Kidney tubule cell (primary cell): ENCODE data around the gene WWP2.

Experiments
- DNase-seq: peaks from one replicate; pipeline ENCODE4 v3.0.0-alpha.2; 2018; ENCODE audit warnings: low spot score

WWP2 gene

DNA sequence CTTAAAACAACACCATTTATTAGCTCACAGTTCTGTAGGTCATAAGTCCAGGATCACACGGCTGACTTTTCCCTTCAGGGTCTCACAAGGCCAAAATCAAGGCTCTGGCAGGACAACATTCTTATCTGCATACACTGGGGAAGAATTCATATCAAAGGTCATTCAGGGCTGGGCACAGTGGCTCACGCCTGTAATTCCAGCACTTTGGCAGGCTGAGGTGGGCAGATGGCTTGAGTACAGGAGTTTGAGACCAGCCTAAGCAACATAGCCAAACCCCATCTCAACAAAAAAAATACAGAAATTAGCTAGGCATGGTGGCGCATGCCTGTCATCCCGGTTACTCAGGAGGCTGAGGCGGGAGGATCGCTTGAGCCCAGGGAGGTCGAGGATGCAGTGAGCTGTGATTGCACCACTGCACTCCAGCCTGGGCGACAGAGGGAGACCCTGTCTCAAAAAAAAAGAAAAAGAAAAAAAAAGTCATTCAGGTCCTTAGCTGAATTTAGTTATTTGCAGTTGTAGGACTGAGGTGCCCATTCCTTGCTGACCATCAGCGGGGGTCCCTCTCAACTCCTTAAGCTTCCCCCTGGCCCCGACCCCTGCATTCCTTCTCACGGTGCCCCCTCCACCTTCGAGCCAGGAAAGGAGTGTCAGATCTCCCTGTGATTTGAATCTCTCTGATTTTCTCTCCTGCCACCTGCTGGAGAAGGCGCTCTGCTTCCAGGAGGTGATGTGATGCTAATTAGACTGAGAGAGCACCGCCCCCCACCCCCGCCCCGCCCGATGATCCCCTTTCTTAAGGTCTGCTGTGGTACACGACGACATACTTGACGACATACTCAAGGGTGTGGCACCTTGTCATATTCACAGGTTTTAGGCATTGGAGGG lies 97.2 kb downstream of the WWP2 start:
- DNase-seq = peak; percentile 40

DNA sequence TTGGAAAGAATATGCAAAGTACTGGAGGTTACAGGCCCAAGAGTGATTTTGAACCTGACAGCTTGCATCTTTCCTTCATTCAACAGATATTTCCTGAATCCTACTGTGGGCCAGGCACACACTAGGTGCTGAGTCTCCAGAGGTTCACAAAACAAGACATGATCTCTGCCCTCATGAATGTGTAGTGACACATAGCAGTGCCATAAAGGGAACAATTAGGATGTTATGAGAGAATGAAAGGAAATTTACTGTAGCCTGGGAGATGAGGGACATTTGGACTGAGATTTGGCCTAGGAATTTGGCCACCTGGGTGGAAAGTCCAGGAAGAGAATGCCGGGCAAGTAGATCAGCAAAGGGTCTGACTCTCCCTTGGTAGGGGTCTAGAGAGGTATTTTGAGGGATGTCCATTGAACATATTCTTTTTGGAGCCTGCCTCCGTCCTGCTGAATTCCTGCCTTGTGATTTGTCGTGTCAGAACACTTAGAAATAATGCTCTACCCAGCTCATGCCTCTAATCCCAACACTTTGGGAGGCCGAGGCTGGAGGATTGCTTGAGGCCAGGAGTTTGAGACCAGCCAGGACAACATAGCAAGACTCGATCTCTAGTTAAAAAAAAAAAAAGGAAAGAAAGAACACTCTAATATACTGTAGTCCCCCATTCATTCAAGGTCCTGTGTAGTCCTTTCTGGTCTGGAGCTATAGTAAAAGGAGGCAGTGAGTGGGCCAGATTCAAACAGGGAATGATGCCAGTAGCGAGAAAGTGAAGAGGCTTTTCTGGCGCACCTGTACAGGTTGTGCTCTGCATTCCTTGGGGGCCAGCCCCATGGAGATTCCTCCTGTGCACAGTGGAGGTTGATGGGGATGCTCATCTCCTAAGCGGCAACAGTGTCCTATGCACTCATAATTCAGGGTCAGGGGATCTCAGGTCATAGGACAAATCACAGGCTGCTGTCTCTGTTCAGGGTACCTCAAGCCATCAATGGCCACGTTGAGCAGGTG lies 98.4 kb downstream of the WWP2 start:
- no peak for DNase-seq

DNA sequence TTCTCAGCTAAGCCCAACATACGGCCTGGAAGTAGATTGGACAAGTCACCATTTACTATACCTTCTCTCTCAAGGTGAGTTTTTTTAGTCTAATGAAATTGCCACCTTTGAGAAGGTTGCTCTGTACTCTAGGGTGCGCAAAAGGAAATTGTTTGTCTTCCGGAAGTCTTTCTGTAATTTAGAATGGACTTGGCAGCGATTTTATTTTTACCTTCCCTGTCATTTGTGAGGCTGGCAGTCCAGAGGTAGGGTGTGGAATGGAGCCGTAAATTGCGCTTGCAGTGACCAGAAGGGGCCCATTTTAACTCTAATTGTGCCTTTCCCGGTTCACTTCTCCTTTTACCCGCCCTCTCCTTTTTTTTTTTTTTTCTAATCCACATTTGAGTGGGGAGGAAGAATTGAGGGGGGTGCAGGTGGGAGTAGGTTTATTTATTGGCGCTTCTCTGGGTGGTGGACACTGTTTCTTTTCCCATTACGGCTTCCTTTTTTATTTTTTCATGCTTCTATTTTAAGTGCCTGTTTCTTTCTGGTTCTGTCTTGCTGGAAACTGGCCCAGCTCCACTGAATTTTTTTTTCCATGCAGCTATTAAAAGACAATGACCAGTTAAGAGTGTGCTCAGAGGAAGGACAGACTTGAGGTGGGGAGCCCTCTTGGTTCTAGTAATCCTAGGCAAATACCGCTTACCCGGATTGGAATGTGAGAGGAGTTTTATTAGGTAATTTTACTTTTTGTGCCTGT lies 99.3 kb downstream of the WWP2 start:
- DNase-seq = no peak

DNA sequence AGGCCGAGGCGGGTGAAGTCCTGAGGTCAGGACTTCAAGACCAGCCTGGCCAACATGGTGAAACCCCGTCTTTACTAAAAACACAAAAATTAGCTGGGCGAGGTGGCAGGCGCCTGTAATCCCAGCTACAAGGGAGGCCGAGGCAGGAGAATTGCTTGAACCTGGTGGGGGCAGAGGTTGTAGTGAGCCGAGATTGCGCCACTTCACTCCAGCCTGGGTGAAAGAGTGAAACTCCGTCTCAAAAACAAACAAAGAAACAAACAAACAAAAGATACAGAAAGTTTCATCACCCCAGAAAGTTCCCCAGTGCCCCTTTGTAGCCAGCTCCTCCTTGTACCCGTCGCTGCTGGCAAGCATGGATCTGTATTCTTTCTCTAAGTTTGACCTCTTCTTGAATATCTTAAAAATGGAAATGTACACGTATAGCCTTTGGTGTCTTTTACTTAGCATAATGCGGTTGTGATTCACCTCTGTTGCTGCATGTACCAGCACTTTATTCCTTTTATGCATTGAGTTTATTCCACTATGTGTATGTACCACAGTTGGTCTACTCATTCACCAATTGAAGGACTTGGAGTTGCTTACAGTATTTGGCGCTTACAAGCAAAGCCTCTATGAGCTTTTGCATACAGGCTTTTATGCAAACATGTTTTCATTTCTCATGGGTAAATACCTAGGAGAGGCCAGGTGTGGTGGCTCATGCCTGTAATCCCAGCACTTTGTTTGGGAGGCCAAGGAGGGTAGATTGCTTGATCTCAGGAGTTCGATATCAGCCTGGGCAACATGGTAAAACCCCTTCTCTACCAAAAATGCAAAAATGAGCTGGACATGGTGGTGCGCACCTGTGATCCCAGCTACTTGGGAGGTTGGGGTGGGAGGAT lies 101.5 kb downstream of the WWP2 start:
- DNase-seq = no peak

DNA sequence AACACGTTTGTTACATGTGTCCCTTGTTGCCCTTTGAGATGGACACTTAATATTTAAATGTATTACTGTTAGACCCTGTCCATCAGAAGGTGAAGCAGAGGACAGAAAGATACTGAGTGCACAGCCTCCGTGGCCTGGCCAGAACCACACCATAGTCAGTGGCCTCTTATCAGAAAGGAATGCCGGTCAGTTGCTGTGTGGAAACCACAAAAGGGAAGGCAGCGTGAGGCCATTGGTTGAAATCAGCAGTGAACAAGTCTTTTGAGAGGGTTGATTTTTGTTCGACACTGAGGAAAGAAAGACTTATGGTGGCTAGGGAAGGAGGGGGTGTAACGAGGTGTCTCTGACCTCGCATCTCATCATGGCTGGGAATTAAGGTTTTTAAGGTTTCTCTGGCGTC lies 103.6 kb downstream of the WWP2 start:
- peak; percentile 46 for DNase-seq

DNA sequence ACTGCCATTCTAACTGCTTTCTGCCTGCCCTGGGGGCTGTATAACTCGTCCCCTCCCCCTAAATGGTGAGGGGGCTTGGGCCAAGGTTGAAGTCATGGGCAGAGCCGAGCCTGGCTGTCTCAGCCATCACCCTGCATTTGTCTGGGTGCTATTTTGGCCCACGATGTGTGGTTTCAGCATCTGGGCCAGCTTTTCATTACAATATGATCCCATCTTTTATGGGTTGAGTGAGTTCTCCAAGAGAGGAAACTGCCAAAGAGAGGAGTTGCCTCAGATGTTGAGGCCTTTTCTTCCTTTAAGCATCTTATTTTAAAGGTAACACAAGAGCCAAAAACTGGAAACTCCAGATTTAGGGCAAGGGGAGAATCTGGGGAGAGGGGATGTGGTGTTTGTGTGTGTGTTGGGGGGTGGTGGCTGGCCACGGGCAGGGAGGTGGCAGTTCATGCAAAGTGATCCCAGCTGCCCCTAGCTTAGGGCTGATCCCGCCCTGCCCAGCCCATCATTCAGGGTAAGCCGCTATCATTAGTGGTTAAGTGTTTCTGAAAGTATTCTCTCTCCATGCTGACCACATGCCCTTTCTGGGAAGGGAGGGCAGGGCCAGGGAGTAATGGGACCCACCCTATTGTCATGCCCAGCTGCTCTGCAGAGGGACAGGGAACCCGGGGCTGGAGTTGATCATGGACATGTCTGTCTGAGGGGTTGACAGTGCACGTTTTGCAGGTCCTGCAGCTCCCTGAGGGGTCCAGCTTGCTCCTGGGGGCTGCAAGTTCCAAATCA lies 105.8 kb downstream of the WWP2 start:
- DNase-seq = no peak

DNA sequence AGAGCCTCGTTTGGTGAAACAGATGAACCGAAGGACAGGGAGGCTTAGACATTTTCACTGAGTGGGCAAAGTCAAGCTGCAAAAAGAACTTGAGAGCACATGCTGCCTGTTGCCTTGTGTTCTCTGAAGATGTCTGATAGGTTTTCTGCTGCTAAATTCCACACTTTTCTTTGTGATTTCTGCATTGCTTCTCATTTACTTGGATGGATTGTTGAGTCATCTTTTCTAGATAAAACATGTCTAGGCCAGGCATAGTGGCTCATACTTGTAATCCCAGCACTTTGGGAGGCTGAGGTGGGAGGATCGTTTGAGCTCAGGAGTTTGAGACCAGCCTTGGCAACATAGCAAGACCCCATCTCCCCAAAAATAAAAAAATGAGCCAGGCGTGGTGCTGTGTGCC lies 108.6 kb downstream of the WWP2 start:
- DNase-seq = no peak

DNA sequence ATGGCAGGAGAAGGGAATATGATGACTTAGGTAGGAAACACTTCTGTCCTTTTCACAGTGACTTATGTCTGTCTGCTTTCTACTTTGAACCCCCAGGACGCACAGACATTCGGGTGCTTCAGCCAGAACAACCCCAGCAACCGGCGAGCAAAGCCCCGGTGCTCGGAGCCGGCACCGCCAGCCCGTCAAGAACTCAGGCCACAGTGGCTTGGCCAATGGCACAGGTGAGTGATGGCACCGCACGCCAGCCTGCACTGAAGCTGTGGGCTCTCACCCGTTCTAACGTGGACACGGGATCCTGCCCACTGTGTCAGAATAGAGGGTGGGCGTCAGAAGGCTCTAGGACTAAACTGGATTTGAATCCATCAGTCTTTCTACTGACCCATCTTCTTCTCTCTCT lies 109.6 kb downstream of the WWP2 start:
- DNase-seq = no peak

DNA sequence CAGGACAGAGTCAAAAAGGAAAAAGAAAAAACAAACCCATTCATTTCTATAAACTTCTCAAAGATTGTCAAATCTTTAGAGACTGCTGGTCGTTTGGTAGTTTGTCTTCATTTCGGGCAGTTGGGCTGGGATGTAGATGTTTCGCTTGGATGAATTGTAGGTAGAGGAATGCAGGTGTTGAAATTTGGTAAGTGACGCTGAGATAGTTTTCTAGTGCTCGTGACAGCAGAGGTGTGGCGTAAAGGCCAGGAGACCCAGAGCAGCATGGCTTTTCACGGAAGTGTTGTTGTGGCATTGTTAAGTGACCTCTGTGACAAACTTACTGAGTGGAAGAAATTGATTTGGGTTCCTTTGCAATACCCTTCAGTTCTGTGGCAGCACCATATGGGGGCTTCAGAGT lies 110.8 kb downstream of the WWP2 start:
- DNase-seq = no peak

DNA sequence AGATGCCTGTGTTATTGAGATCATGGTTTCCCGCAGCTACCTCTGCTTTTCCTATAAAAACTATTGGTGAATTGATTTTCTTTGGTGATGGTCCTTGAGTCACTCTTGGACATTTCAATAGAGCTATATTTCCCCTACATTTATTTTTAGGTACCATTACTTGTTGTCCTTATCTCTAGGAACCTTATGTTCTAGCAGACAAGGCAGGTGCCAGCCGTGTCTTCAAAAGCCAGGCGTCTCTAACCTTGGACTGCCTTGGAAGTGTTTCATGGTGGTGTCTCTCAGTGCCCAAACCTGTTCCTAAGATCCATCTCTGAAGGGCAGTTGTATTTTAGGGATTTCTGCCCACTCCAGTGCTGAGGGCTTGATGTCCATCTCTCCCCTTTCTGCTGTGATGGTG lies 111.7 kb downstream of the WWP2 start:
- no peak for DNase-seq

DNA sequence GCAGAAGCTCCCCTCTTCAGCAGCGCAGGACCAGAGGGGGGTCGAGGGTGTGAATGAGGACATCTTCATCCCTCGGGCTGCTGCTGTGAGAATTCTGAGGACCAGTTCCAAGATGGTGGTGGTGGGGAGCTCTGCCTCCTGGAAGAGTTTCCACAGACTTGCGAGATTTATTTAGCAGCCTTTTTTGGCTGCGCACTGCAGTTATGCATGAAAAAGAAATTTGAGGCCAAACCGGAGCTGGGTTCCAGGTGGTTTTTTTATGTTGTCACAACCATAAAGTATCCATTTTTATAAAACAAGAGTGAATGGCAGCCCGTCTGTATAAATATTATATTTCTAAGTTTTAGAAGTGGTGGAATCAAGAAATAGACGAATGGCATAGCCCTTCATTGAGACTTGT lies 112.1 kb downstream of the WWP2 start:
- DNase-seq = no peak

DNA sequence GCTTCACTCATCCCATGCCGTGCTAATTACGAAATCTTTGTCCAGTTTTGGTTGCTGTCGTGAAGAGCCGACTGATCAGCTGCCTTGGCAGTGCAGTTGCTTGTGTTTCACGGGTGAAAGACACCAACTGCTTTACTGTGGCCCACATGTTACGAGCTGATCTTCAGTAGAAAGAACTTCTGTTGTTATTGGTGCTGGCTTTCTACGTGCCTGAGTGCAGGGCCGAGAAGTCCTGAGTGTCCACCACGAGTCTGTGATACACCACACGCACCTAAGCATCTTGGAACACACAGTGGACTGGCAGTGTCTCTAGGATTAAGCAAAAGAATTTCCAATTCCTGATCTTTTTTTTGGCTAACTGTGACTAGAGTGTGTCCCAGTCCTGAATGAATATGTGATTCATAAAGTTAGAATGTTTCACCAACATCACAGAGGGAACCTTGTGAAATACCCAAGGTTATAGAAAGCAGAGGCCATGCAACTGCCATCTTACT lies 118.6 kb downstream of the WWP2 start:
- DNase-seq = no peak

DNA sequence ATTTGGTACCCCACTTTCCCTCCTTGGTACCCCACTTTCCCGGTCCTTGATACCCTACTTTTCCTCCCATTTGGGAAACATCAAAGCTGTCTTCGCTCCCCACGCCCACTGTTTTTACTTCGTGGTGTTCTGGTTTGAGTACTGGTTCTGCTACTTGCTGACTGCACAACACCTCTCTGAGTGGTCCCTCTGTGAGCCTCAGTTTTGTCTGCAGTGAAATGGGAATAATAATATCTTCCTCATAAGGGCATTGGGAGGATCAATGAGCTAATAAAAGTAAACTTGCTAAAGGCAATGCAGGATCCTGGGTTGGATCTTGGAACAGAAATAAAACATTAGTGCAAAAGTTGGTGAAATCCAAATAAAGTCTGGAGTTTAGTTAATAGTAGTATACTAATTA lies 119.0 kb downstream of the WWP2 start:
- DNase-seq = no peak

DNA sequence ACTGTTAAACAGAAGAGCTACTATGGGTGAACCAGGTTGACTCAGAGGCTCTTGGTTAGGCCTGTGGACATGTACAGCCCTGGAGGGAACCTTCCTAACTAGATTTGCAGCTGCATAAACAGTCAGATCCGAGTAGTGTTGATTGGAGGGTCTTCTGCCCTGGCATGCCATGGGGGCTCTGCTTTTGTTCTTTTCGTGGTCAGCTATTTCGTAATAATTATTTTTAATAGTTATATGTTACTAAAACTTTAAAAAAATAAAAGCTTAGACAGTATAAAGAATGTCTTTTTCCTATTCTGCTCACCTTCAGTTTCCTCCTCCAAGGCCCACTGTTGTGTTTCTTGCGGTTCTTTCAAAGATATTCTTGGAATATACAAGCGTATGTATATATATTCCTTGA lies 121.6 kb downstream of the WWP2 start:
- DNase-seq = no peak

DNA sequence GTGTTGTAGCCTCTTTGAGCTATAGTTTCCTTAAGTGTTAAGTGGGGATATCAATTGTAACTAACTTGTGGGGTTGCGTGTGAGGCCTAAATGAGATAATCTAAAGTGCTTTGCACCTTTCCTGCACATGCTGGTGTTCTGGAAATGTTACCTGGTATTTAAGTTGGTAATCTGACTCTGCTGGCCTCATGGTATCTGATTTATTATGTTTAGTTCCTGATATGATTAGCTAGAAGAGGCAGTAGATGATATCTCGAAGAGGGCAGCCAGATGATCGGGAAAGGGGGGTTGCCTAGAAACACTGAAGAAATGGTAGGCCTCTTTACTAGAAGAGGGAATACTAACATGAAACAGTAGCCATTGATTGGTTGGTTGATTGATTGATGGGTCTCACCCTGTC lies 123.6 kb downstream of the WWP2 start:
- no peak for DNase-seq

DNA sequence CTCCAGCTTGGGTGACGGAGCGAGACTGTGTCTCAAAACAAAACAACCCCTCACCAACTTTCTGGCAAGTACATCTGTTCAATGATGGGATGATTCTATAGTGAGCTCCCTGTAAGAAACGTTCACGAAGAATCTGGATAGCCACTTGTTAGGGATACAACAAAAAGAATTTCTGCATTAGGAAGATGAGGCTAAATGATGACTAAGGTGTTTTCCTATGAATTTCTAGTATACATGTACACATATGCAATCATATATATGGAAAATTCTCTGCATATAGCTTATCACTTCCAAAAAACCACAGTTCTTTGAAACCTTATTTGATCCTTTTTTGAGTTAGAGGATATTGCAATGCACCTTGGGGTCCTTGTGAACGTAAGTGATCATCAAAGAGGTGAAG lies 124.6 kb downstream of the WWP2 start:
- DNase-seq = no peak

DNA sequence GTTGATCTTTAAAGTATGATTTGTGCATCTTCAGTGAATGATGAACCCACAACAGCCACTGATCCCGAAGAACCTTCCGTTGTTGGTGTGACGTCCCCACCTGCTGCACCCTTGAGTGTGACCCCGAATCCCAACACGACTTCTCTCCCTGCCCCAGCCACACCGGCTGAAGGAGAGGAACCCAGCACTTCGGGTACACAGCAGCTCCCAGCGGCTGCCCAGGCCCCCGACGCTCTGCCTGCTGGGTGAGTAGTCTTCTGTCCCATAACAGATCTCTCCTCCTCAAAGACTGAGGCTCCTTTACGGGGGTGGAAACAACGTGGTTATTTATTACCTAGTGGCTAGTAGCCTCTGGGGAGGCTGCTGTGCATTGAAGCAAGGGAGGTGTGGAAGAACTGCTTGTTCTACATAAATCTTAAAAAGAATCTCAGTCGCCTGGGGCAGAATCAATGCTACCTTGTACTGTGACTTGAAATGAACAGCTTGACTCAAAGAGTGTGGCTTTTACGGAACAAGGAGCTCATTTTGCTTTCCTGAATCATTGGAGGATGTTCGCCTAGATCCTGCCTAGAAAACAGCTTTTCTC lies 126.0 kb downstream of the WWP2 start:
- DNase-seq = peak; percentile 89

DNA sequence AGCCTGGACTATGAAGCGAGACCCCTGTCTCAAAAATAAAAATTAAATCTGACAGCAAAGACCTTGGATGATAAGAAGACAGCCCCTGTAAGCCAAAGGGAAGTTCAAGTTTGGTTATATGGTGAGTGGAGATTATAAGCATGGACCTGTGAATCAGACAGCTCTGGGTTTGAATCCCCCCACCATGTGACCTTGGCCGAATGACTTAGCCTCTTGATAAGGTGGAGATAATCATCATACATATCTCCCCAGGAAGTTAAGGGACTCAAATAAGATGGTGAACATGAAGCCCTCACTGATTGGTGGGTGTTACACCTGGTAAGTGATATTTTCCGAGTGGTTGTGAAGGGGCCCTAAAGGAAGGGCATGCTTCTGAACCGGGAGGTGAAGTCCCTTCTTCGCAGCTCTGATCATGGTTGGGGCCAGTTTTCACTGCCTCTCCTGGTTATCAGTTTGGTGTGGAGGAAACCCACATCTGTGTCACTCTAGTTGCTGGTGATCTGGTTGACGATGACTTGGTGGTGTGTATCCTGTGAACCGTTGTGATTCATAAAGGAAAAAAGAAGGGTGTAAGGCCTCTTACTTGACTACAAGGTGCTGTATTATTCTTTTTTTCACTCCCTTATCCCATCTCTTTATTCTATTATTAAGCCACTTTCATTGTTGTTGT lies 127.3 kb downstream of the WWP2 start:
- no peak for DNase-seq
